ENCODE data around the gene SAV1.
"Not testable (repeated sequence)": the region's sequence is repeated elsewhere in the genome, so short reads cannot be mapped to it uniquely, and the experiment has no call there.

Gene SAV1

DNA sequence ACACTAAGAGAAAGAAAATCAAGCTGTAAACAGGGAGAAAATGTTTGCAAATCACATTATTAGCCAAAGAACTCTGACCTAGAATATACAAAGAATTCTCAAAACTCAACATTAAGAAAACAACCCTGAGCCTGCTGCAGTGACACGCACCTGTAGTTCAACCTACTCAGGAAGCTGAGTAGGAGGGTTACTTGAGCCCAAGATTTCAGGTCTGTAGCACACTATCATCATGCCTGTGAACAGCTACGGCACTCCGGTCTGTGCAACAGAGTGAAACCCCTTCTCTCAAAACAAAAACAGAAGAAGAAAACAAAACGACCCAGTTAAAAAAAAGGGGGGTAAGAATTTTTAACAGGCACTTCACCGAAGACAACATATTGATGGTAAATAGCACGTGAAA, 20.8 kb downstream of the SAV1 start:
- Histone ChIP-seq H3K27ac (no peak overlapping the region), H3K27me3 (ENCODE audit: insufficient read depth, low read depth, severe bottlenecking) (no peaks in the 10 kb centered on the region), H3K9me3 (ENCODE audit: severe bottlenecking) (no peaks in the 10 kb centered on the region), H3K4me3 (ENCODE audit: low read depth, low read length) (no peak overlapping the region), H3K36me3 (peaks cover 16% of the 10 kb centered on the region)
- DNase-seq, result no peak
- TF ChIP-seq, protein P1, sequence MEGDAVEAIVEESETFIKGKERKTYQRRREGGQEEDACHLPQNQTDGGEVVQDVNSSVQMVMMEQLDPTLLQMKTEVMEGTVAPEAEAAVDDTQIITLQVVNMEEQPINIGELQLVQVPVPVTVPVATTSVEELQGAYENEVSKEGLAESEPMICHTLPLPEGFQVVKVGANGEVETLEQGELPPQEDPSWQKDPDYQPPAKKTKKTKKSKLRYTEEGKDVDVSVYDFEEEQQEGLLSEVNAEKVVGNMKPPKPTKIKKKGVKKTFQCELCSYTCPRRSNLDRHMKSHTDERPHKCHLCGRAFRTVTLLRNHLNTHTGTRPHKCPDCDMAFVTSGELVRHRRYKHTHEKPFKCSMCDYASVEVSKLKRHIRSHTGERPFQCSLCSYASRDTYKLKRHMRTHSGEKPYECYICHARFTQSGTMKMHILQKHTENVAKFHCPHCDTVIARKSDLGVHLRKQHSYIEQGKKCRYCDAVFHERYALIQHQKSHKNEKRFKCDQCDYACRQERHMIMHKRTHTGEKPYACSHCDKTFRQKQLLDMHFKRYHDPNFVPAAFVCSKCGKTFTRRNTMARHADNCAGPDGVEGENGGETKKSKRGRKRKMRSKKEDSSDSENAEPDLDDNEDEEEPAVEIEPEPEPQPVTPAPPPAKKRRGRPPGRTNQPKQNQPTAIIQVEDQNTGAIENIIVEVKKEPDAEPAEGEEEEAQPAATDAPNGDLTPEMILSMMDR (IDR thresholded peaks at IDR 0.05; ENCODE audit: low read depth, low read length), result no peak

DNA sequence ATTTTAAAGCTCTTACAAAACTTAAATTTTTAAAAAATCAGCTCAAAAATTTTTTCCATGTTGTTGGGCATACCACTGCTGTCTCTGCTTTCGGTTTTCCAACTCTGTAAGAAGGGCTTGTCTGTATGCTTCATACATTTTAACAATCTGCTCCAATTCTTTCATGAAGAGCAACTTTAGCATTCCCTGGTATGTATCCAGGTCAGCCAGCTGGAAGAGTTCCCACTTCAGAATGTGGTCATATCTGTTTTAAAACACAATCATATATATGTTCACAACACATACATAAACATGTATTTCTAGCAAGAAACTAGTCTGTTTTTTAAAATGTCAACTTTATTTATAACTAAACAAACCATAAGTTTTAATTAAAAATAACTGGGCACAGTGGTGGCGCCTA, 33.0 kb downstream of the SAV1 start:
- Histone ChIP-seq H3K36me3 (peaks cover 53% of the 10 kb centered on the region), H3K27me3 (ENCODE audit: insufficient read depth, low read depth, severe bottlenecking) (no peaks in the 10 kb centered on the region), H3K27ac (no peak overlapping the region), H3K9me3 (ENCODE audit: severe bottlenecking) (no peaks in the 10 kb centered on the region), H3K4me3 (ENCODE audit: low read depth, low read length) (no peak overlapping the region)
- DNase-seq, result no peak
- TF ChIP-seq, protein P1 (IDR thresholded peaks at IDR 0.05; ENCODE audit: low read depth, low read length), result no peak

DNA sequence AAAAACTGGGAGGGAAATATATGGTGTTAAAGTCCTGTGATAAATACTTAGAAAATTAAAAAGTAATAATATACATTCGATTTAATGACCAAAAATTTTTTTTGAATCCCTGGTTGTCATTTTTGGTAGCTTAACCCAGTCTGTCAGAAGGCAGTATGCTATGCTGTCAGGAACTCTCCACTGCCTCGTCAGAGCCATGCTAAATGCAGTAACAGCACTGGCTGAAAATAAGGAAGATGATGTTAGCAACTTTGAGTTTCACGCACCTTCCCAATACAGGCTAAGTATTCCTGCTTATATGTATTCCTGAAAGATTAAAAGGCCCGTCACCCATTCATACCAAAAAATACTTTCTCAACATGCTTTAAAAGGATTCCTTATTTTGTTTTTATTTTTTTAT, 34.2 kb downstream of the SAV1 start:
- TF ChIP-seq, protein P1 (IDR thresholded peaks at IDR 0.05; ENCODE audit: low read depth, low read length), result no peak
- DNase-seq, result no peak
- Histone ChIP-seq H3K4me3 (ENCODE audit: low read depth, low read length) (no peak overlapping the region), H3K36me3 (peaks cover 45% of the 10 kb centered on the region), H3K27me3 (ENCODE audit: insufficient read depth, low read depth, severe bottlenecking) (no peaks in the 10 kb centered on the region), H3K9me3 (ENCODE audit: severe bottlenecking) (no peaks in the 10 kb centered on the region), H3K27ac (no peak overlapping the region)

DNA sequence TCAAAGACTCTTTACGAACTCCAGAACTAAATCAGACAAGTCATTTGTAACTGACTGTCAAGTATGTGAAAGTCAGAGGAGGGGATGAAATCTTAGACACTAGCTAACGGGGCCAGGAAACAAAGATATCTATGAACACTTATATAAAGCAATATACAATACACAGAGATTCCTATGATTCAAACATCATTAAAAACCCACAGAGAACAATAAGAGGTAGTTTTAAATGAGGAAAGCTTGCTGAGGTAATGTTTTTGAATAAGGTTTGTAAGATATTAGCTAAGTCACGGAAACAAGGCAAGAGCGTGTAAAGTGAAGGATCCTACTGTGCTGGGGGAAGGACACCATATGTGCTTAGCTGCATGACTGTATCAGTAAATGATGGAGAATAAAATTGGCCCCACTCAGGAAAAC, 36.7 kb downstream of the SAV1 start:
- no peak for DNase-seq
- no peaks in the 10 kb centered on the region for H3K27me3 ChIP-seq (ENCODE audit: insufficient read depth, low read depth, severe bottlenecking)
- peaks cover 49% of the 10 kb centered on the region for H3K36me3 ChIP-seq
- H3K9me3 ChIP-seq (ENCODE audit: severe bottlenecking), result no peaks in the 10 kb centered on the region
- H3K27ac ChIP-seq, result no peak overlapping the region
- H3K4me3 ChIP-seq (ENCODE audit: low read depth, low read length), result no peak overlapping the region
- TF ChIP-seq, protein P1 (IDR thresholded peaks at IDR 0.05; ENCODE audit: low read depth, low read length), result no peak

DNA sequence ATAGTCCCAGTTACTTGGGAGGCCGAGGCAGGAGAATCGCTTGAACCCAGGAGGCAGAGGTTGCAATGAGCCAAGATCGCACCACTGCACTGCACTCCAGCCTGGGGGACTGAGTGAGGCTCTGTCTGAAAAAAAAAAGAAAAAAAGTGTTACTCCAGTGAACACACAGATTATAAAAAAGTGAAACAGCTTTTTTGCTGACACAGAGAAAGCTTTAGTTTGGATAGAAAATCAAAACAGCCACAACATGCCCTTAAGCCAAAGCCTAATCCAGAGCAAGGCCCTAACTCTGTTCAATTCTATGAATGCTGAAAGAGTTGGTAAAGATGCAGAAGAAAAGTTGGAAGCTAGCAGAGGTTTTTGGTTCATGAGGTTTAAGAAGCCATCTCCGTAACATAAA, 43.2 kb downstream of the SAV1 start:
- not testable (repeated sequence) for H3K4me3 ChIP-seq (ENCODE audit: low read depth, low read length); H3K9me3 ChIP-seq (ENCODE audit: severe bottlenecking); H3K27ac ChIP-seq; DNase-seq; H3K27me3 ChIP-seq (ENCODE audit: insufficient read depth, low read depth, severe bottlenecking)
- H3K36me3 ChIP-seq, result peaks cover 36% of the 10 kb centered on the region

DNA sequence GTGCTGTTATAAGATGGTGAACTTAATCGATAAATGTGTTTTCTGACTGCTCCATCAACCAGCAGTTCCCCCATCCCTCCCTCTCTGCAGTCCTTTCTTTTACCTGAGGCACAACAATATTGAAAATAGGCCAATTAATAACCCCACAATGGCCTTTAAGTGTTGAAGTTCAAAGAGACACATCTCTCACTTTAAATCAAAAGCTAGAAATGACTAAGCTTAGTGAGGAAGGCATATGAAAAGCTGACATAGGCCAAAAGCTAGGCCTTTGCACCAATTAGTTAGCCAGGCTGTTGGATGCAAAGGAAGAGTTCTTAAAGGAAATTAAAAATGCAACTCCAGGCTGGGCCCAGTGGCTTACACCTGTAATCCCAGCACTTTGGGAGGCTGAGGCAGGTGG, 43.7 kb downstream of the SAV1 start:
- H3K4me3 ChIP-seq (ENCODE audit: low read depth, low read length), result no peak overlapping the region
- peaks cover 36% of the 10 kb centered on the region for H3K36me3 ChIP-seq
- TF ChIP-seq, protein P1 (IDR thresholded peaks at IDR 0.05; ENCODE audit: low read depth, low read length), result no peak
- no peaks in the 10 kb centered on the region for H3K9me3 ChIP-seq (ENCODE audit: severe bottlenecking)
- H3K27ac ChIP-seq, result no peak overlapping the region
- DNase-seq, result no peak
- no peaks in the 10 kb centered on the region for H3K27me3 ChIP-seq (ENCODE audit: insufficient read depth, low read depth, severe bottlenecking)
